ENCODE results near the gene GTF3C1. TPM values are rescaled to one million over a fixed set of nuclear protein-coding genes. Genes with fewer than 3 reads are reported as not detected.

The GTF3C1 gene
- total and polyA plus RNA-seq, 2 donors (not counting 1 experiment from before 2014, with no cell fraction given) = 31.2 to 49.6 TPM

DNA sequence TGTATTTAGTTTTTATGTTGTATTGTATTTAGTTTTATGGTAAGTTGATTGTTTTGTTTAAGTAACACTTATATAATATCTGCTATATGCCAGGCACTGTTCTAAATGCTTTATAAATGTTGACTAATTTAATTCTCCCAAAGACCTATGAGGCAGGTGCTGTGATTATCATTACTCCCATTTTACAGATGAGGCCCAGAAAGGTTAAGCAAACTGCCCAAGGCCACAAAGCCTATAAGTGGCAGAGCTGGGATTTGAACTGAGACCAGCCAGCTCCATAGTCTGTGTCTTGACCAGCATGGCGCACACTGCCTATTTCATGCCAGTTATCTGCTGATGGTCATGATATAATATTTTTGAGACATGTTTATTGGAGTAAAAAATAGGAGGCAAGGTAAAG, 123.8 kb downstream of the GTF3C1 start:
- peak overlapping the region; percentile 74 to 83 for H3K27ac ChIP-seq (ENCODE audit: low read length in 2 of 2)
- ATAC-seq (ENCODE audit: low read depth) = no peak
- H3K27me3 Mint-ChIP-seq = peaks cover 4% of the 10 kb centered on the region
- H3K27me3 ChIP-seq (replicated peaks in 1 of 4; ENCODE audit: control extremely low read depth in 1 of 4, control insufficient read depth in 3 of 4, insufficient read depth in 4 of 4, low read length in 3 of 4) = no peaks in the 10 kb centered on the region
- TF ChIP-seq, protein P1, sequence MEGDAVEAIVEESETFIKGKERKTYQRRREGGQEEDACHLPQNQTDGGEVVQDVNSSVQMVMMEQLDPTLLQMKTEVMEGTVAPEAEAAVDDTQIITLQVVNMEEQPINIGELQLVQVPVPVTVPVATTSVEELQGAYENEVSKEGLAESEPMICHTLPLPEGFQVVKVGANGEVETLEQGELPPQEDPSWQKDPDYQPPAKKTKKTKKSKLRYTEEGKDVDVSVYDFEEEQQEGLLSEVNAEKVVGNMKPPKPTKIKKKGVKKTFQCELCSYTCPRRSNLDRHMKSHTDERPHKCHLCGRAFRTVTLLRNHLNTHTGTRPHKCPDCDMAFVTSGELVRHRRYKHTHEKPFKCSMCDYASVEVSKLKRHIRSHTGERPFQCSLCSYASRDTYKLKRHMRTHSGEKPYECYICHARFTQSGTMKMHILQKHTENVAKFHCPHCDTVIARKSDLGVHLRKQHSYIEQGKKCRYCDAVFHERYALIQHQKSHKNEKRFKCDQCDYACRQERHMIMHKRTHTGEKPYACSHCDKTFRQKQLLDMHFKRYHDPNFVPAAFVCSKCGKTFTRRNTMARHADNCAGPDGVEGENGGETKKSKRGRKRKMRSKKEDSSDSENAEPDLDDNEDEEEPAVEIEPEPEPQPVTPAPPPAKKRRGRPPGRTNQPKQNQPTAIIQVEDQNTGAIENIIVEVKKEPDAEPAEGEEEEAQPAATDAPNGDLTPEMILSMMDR (IDR thresholded peaks at IDR 0.05) = no peak
- TF ChIP-seq EZH2 (IDR thresholded peaks at IDR 0.05; ENCODE audit: borderline replicate concordance, insufficient read depth, low read depth, low read length, poor library complexity, severe bottlenecking) = no peak
- ChIA-PET POLR2A (interaction anchor here (1.0 to 2.7 kb wide), 3 partner anchors 22 to 27 kb away, joined by 3 to 12 read pairs (median 7); partner anchors contain the start of gene IL21R), CTCF (interaction anchor here (1.1 to 1.9 kb wide), 5 partner anchors 24 to 58 kb away, joined by 3 to 8 read pairs (median 4); no protein-coding TSS in a partner anchor)
- peaks cover 48% of the 10 kb centered on the region for H4K20me1 ChIP-seq (ENCODE audit: control insufficient read depth, insufficient read depth, low read length, poor library complexity, severe bottlenecking)
- peaks cover 0 to 21% (median 8%) of the 10 kb centered on the region in 3 donors for H3K9me3 ChIP-seq (ENCODE audit: control extremely low read depth in 1 of 3, control insufficient read depth in 2 of 3, insufficient read depth in 1 of 3, low read length in 2 of 3)
- H3K27ac Mint-ChIP-seq = peak overlapping the region; percentile 91
- peaks cover 0 to 33% of the 10 kb centered on the region in 2 experiments for H3K36me3 ChIP-seq (replicated peaks in 1 of 2; ENCODE audit: control extremely low read depth in 1 of 2, control insufficient read depth in 1 of 2, extremely low read depth in 1 of 2, insufficient read depth in 2 of 2, low read length in 1 of 2)
- H3K4me1 ChIP-seq (ENCODE audit: control insufficient read depth in 2 of 2, insufficient read depth in 2 of 2, low read length in 2 of 2) = peaks cover 56 to 68% of the 10 kb centered on the region in 2 donors
- no peak overlapping the region for H3K9ac ChIP-seq (ENCODE audit: low read length)
- peak overlapping the region; percentile 56 for H3K4me2 ChIP-seq (replicated peaks; ENCODE audit: low read depth, low read length, poor library complexity, severe bottlenecking)
- intact Hi-C loops (cut with micrococcal nuclease) = loop anchor here (1.0 kb wide), 3 partner anchors 23 to 59 kb away; no protein-coding TSS in a partner anchor
- WGBS (ENCODE audit: insufficient coverage) = no CpG with 5 or more reads among the region's 1 CpG
- no peak overlapping the region for H3K4me3 ChIP-seq (ENCODE audit: control extremely low read depth in 1 of 5, extremely low read depth in 1 of 5, insufficient read depth in 1 of 5, low read depth in 2 of 5, low read length in 4 of 5)
- H3K9me3 Mint-ChIP-seq (ENCODE audit: insufficient read depth) = peaks cover 11% of the 10 kb centered on the region
- no peak for DNase-seq
- H3K79me2 ChIP-seq (ENCODE audit: control insufficient read depth, insufficient read depth, low read length) = peaks cover 99% of the 10 kb centered on the region
- H2AFZ ChIP-seq (ENCODE audit: insufficient read depth, low read depth, low read length, poor library complexity, severe bottlenecking) = no peak overlapping the region
- peak overlapping the region; percentile 68 for H3K4me3 Mint-ChIP-seq
- H3K4me1 Mint-ChIP-seq = peaks cover 63% of the 10 kb centered on the region

DNA sequence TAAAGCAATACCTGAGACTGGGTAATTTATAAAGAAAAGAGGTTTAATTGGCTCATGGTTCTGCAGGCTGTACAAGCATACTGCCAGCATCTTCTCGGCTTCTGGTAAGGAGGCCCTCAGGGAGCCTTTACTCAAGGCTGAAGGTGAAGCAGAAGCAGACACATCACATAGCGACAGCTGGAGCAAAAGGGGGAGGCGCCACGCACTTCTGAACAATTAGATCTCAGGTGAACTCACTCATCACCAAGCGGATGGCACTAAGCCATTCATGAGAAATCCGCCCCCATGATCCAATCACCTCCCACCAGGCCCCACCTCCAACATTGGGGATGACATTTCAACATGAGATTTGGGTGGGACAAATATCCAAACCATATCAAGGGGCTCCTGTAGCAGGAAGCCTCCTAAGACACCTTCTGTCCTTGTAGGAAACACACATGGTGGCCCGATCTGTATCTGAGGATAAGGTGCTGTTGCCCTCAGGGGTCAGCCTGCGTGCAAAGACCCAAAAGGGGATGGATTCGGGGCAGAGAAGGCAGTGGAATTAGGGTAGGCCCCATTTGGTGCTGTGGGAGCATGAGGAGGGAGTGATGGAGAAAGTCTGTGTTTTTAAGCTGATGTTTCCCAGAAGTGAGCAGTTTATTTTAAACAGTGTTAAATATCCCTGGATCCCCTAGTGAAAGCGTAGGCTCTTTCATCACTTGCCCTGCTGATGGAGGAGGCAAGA, 124.8 kb downstream of the GTF3C1 start:
- H3K4me1 ChIP-seq (ENCODE audit: control insufficient read depth in 2 of 2, insufficient read depth in 2 of 2, low read length in 2 of 2) = peaks cover 46 to 58% of the 10 kb centered on the region in 2 donors
- peaks cover 58% of the 10 kb centered on the region for H3K4me1 Mint-ChIP-seq

More for the DNA sequence above, 124.8 kb downstream of the GTF3C1 start:
- POLR2A ChIA-PET = interaction anchor here (0.7 to 2.7 kb wide), 3 partner anchors 12 to 23 kb away, joined by 3 to 12 read pairs (median 7); partner anchors contain the start of gene IL21R
- intact Hi-C loops (cut with micrococcal nuclease) = no loop called here
- no peak overlapping the region for H3K9ac ChIP-seq (ENCODE audit: low read length)
- H3K4me2 ChIP-seq (replicated peaks; ENCODE audit: low read depth, low read length, poor library complexity, severe bottlenecking) = no peak overlapping the region
- TF ChIP-seq, protein P1 (IDR thresholded peaks at IDR 0.05) = no peak
- no peak for TF ChIP-seq EZH2 (IDR thresholded peaks at IDR 0.05; ENCODE audit: borderline replicate concordance, insufficient read depth, low read depth, low read length, poor library complexity, severe bottlenecking)
- H3K36me3 ChIP-seq (replicated peaks in 1 of 2; ENCODE audit: control extremely low read depth in 1 of 2, control insufficient read depth in 1 of 2, extremely low read depth in 1 of 2, insufficient read depth in 2 of 2, low read length in 1 of 2) = peaks cover 0 to 30% of the 10 kb centered on the region in 2 experiments
- no peak overlapping the region for H2AFZ ChIP-seq (ENCODE audit: insufficient read depth, low read depth, low read length, poor library complexity, severe bottlenecking)
- H4K20me1 ChIP-seq (ENCODE audit: control insufficient read depth, insufficient read depth, low read length, poor library complexity, severe bottlenecking) = peaks cover 38% of the 10 kb centered on the region
- H3K27me3 ChIP-seq (replicated peaks in 1 of 4; ENCODE audit: control extremely low read depth in 1 of 4, control insufficient read depth in 3 of 4, insufficient read depth in 4 of 4, low read length in 3 of 4) = no peaks in the 10 kb centered on the region
- peaks cover 99% of the 10 kb centered on the region for H3K79me2 ChIP-seq (ENCODE audit: control insufficient read depth, insufficient read depth, low read length)
- Mint-ChIP-seq H3K27ac (peak overlapping the region; percentile 76), H3K9me3 (ENCODE audit: insufficient read depth) (peaks cover 12% of the 10 kb centered on the region), H3K4me3 (no peak overlapping the region), H3K27me3 (peaks cover 4% of the 10 kb centered on the region)
- CTCF ChIA-PET = interaction anchor here (1.1 to 1.3 kb wide), 3 partner anchors 25 to 57 kb away, joined by 3 to 4 read pairs (median 4); no protein-coding TSS in a partner anchor
- no peak for DNase-seq
- H3K9me3 ChIP-seq (ENCODE audit: control extremely low read depth in 1 of 3, control insufficient read depth in 2 of 3, insufficient read depth in 1 of 3, low read length in 2 of 3) = peaks cover 0 to 21% (median 9%) of the 10 kb centered on the region in 3 donors
- ATAC-seq (ENCODE audit: low read depth) = no peak
- H3K27ac ChIP-seq (ENCODE audit: low read length in 2 of 2) = peak overlapping the region in 1 of 2 donors; percentile 3
- 93% methylated on average over 6 of the region's 10 CpGs for WGBS (ENCODE audit: insufficient coverage)
- no peak overlapping the region for H3K4me3 ChIP-seq (ENCODE audit: control extremely low read depth in 1 of 5, extremely low read depth in 1 of 5, insufficient read depth in 1 of 5, low read depth in 2 of 5, low read length in 4 of 5)
